ENCODE measurements around the gene TPH2.

Gene TPH2

DNA sequence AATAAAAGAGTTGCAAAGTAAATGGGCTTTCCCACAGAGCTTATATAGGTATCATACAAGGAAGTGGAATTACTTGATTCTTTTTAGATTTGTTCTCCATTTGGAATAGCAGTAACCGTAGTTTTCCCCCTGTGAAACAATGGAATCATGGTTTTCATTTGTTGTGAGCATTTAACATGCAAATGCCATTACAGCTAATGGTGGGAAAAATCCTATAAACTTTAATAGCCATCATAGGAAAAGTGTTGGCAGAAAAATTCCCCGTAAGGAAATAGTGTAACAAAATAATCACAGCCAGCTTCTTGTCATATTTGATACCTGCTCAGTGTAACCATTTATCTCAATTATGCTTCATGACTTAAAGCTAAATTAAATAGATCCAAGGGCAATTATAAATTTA, 95.3 kb downstream of the TPH2 start:
- DNase-seq (ENCODE audit: low read depth in 2 of 2), result no peak

DNA sequence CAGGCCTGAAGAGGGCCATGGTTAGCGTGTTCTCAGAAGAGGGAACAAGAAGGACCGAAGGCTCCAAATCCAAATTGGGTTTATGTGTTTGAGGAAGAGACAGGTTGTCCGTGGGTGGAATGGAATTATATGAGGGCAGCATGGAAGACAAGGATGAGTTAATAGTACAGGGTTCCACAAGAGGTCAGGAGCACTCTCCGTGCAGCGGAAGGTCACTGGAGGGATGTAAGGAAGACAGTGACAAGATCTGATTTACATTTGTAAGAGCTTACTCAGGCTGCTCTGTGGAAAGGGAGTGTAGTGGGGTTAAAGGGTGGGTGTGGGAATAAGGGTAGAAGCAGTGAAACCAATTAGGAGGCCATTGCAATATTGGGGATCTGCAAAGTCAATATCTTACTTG, 97.0 kb downstream of the TPH2 start:
- DNase-seq (ENCODE audit: low read depth in 2 of 2), result no peak

DNA sequence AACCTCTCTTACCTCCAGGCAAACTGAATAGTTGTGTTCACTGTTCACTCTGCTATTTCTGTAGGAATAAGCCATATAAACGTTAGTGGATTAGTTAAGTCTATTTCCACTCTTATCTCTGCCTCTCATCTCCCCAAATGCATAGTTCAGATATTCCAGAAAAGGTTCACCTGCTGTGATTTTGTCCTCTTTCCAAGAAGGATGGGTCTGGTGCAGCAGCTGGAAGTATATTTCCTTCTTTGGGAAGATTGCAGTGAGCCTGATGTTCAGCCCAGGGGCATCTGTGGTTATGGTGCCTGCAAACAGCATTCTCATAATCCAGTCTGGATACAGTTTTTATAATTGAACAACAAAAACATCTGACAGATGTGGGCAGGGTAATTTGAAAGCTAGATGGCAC, 97.7 kb downstream of the TPH2 start:
- DNase-seq (ENCODE audit: low read depth in 2 of 2), result no peak

DNA sequence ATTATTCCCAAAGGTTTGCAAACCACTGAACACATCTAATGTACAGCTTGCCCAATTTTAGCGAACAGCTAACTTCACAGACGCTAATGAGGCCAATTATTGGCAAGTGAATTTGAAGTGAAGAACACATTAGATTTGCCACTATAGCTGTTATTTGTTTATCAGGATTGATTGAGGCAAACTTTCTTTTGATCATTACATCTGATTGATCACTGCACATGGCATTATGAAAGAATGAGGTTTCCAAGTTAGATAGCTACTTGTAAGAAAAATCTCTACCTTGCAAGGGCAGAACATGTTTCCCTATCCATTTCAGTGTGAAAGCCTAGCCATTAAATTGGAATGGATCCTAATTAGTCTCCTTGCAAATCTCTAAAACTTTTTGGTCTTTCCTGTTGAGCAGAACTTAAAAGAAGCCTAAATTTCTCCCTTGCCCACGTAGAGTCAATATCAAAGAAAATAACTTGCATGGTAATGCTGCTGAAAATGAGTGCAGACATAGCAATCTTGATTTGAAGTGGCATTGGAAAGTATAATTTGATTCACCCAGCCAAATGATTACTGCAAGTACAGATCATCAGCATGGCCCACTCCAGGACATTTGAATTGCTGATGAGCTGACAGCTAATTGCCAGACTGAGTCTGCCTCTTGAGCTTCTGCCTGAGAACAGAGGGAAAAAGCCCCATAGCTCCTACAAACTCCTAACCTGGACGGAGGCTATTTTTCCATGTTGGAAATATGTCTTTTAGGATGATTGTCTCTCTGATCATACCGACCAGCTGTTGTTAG, 98.6 kb downstream of the TPH2 start:
- DNase-seq (ENCODE audit: low read depth in 2 of 2), result no peak

DNA sequence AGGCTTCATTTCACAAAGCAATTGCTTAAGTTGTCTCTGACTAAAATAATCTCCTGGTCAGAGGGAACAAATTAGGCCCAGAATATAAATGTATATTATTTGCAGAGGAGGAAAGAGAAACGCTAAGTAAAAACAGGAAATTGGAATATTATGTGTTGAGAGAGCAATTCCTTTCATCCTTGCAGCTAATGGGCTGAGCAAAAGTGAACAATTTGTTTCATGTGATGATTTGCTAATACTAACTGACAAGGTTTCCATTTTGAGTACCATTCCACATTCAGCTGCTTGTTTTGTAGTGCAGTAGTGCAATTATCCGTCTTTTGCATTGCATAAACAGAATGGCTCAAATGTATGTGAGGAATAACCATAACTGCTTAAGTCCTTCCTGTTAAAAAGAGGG, 103.2 kb downstream of the TPH2 start:
- DNase-seq (ENCODE audit: low read depth in 2 of 2), result no peak

DNA sequence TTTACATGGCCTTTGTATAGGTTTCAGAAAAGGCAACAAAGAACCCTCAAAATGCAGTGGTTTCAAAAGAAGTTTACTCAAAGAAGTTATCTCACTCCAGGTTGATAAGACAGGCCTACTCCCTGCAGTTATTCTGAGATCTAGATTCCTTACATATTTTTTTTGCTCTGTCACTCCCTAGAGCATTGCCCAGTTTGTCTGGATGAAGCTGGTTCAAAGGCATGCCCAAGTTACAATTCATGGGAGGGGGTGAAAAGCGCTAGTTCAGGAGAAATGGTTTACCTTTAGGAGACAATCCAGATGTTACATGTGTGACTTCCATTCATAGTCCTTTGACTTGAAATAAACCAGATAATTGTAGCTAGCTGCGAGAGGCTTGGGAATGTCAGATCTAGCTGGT, 115.0 kb downstream of the TPH2 start:
- DNase-seq (ENCODE audit: low read depth in 2 of 2), result no peak

DNA sequence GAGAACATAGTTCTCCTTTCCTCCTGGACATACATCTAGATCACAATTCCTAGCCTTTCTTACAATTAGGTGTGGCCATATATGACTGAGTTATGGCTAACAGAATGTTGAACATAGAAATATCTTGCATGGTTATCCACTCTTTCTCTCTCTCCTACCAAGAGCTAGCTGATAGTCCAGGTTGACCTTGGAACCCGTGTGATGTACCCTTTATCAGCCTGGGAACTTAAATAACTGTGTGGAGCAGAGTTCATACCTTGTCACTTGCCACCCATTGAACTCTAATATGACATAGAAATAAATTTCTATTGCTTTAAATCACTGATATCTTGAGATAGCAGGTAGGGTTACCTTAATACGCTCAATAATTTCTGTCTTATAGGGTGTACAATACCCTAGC, 115.9 kb downstream of the TPH2 start:
- DNase-seq (ENCODE audit: low read depth in 2 of 2), result no peak

DNA sequence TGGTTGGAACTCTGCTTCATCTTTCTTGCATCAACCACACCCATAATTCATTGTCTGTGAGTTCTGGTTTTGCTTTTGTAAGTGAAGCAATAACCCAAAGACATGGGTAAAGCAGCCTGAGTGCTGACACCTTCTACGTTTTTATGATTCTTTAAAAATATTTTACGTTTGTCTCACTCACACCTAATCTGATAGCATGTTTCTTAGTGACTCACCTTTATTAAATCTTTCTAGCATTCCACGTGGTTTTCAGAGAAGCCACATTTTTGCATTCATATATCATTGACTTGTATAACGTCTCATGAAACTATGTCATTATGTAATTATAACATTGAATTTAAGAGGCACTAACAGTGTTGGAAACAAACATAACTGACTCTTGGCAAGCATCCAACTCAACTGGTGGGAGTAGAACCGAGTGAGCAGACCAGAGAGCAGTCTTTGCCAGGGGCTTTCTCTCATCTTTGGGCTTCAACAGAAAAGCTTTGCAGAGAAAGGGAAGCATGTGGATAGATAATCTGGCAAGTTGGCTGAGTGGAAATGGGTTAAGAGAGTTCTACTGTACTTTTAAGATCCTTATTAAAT, 118.8 kb downstream of the TPH2 start:
- DNase-seq (ENCODE audit: low read depth in 2 of 2), result no peak

DNA sequence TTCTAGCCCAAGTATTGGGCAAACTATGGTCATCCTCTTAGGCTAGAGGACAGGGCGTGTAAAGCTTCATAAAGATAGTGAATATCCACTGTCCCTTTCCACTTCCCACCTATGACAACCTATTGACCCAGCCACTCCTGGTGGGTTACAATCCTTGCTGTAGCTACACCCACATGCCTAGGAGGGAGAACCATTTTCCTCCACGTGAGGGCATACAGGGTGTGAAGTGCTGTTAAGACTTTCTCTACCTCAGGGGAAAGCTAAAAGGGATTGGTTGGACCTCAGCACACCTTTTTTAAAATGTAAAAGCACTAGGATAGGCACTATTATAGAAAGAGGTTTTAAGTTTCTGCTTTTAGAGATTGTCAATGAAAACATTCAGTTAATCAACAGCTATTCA, 124.4 kb downstream of the TPH2 start:
- no peak for DNase-seq (ENCODE audit: low read depth in 2 of 2)

DNA sequence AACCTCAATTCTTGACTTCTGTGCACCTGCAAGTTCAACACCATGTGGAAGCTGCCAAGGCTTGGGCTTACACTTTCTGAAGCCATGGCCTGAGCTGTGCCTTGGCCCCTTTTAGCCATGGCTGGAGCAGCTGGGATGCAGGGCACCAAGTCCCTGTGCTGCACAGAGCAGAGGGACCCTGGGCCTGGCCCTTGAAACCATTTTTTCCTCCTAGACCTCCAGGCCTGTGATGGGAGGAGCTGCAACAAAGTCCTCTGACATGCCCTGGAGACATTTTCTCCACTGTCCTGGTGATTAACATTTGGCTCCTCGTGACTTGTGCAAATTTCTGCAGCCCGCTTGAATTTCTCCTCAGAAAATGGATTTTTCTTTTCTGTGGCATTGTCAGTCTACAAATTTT, 132.4 kb downstream of the TPH2 start:
- no peak for DNase-seq (ENCODE audit: low read depth in 2 of 2)

DNA sequence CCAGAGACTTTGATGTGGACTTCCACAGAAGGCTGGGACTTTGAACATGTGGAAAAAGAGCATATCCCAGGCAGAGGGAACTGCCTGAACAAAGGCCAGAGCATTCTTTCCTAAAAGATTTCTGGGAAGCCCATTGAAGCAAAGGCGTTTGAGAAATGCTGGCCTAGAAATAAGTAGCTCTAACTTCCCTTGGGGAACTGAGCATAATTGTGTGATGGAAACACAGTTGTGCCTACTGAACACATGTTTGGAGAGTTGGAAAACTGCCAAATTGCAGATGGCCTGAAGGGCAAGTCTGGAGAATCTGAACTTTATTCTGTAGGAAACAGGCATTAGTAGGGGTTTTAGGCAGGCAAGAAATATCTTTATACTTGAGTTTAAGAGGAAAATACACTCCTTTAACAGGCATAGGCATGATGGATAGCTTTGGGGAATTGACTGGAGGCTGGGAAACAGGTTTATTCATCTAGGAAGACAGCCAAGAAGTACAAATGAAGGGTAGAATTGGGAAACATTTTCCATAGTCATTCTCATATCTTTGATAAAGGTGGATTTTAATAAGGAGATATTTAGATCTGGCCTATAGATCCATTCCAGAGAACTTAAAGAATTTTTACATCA, 134.1 kb downstream of the TPH2 start:
- no peak for DNase-seq (ENCODE audit: low read depth in 2 of 2)

DNA sequence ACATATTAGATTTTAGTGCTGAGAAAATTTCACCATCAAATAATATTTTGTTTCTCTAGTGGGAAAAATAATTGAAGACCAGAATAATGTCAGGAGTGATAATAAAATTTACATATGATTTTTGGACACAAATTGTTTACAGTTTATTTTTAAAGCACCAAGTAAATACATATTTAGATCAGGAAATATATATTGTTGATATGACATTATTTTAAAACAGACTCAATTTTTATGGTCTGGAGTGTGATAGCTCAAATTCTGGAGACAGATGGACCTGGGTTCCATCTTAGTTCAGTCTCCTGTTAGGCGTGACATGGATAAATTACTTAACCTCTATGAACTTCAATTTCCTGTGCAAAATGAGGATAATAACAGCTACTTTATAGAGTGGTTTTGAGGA, 135.4 kb downstream of the TPH2 start:
- no peak for DNase-seq (ENCODE audit: low read depth in 2 of 2)

DNA sequence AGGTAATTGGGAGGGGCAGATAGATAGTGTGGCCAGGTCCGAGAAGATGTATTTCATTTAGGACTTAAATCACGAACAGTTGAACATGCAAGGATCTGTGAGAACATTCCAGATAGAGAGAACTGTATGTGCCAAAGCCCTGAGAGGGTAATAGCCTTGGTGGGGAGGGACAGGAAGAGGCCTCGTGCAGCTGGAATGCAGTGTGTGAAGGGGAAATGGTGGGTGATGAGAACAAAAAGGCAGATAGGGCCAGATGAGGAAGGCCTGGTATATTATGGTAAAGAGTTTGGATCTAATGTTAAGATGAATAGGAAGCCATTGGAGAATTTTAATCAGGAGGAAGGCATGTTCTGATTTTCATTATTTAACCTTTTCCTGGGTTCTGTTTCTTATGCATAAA, 136.3 kb downstream of the TPH2 start:
- DNase-seq (ENCODE audit: low read depth in 2 of 2), result no peak

DNA sequence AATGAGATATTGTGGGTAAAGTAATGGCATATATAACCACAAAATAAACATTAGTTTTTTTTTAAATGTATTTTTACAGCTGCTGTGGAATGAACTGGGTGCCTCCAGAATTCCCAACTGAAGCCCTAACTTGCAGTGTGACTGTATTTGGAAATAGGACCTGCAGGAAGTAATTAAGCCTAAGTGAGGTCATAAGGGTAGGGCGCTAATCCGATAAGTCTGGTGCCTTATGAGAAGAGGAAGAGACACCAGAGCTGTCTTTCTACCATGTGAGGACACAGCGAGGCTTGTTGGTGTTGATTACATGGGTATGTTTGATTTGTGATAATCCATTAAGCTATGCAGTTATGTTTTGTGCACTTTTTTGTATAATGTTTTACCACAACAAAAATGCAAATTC, 136.8 kb downstream of the TPH2 start:
- DNase-seq (ENCODE audit: low read depth in 2 of 2), result no peak

DNA sequence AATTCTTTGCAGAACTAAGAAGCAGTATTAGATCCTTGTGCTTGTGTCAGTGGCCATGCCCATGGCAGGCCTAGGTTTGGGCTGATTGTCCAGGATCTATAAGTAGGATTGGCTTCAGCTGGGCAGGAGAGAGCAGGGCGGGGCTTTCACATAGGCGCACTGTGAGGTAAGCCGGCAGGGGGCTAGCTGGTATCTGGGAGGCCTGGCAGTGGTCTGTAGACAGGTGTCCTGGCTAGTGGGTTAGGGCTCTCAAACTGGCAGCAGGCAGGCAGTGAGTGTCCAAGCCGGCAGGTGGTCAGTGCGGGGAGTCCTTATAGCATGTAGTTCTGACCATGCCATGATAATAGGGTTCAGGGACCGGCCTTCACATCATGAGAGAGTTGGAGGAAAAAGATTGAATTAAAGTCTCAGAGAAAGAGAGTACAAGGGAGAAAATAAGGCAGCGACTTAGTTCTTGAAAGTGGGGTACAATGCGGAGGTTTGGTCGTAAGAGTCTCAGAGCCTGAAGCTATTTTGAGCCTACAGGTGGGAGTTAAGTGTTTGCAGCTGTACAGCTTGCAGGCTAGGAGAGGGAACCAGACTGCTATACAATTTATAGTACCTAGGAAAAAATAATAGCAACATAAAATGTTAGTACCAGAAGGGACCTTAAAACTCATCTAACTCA, 137.4 kb downstream of the TPH2 start:
- no peak for DNase-seq (ENCODE audit: low read depth in 2 of 2)

DNA sequence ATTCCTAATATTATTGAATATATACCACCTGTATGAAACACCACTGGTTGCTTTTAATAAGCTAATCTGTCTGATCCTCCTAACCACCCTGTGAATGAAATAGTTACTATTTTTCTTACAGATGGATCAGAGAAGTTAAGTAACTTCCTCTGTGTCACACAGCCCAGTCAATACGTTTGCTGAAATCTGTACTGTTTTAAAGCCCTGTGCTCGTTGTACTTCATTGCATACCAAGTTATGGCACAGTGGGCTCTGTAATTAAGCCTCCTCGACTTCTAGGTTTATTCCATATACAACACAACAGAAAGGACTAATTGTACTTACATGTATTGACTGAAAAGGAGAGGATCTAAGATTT, 137.9 kb downstream of the TPH2 start:
- DNase-seq (ENCODE audit: low read depth in 2 of 2), result no peak

DNA sequence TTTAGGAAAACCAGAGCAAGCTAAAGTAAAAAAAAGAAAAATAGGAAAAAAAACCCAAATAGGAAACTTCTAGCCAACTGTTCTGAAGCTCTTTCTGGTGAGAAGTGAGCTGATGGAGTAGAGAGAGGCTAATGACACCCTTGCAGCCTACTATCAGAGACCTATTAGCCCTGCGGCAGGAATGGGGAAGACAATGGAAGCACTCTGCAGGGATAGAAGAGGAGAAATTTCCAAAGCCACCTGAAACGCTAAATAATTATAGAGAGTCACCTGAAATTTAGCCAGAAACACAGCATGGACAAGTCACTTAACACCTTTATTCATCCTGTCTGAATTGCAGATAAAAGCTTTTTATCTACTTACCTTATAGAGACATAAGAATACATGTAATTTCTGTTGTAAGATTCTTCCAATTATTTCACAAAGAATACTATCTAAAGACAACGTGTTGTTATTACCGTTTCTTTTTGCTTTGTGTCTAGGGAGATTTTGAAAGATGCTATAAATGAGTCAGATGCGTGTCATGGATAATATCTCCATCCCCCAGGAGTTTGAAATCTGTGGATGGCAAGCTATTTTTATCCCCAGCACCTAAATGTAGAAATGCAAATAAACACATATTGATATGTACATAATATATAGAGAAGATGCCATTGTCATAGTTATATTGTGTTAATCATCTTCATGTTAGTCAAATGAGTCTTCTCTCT, 138.6 kb downstream of the TPH2 start:
- DNase-seq (ENCODE audit: low read depth in 2 of 2), result no peak

DNA sequence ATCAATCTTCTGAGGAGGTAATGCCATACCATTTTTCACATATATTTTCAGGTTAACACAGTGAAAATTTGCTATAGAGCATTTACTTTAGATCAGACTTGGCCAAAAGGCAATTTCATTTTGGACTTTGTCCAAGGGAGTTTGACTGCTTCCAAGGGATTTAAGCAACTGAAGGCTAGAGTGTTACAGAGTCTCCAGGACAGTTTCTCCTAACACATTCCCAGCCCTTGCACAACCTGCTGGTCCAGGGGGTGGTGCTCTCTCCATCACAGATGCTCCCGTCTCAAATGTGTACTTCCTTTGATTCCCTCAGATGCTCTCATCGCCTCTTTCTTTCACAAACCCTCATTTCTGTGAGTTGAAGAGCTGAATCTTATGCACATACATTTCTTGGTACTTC, 143.1 kb downstream of the TPH2 start:
- no peak for DNase-seq (ENCODE audit: low read depth in 2 of 2)
